Measurements from ENCODE around the gene SMO. TPM values are rescaled to one million over a fixed set of nuclear protein-coding genes. Genes with fewer than 3 reads are reported as not detected.
"Not testable (repeated sequence)": the region's sequence is repeated elsewhere in the genome, so short reads cannot be mapped to it uniquely, and the experiment has no call there.

Gene SMO
- polyA plus RNA-seq, 4 donors = 0.54 to 23.0 (median 2.5) TPM; not detected in 1

- H3K27ac ChIP-seq (ENCODE audit: low read depth in 1 of 3, low read length in 2 of 3) = no peak overlapping the region
- H3K27me3 ChIP-seq (ENCODE audit: control insufficient read depth in 3 of 3, insufficient read depth in 3 of 3, low read length in 3 of 3) = no peaks in the 10 kb centered on the region
- H3K36me3 ChIP-seq (ENCODE audit: control insufficient read depth in 3 of 3, insufficient read depth in 2 of 3, low read depth in 1 of 3, low read length in 3 of 3) = peaks cover 0 to 7% (median 0%) of the 10 kb centered on the region in 3 donors
- peaks cover 0 to 5% of the 10 kb centered on the region in 2 donors for H3K9me3 ChIP-seq (ENCODE audit: control insufficient read depth in 2 of 2, insufficient read depth in 1 of 2, low read depth in 1 of 2, low read length in 1 of 2)
- DNase-seq (no peak), FAIRE-seq (no peak)
- no peaks in the 10 kb centered on the region for H3K4me1 ChIP-seq (ENCODE audit: control insufficient read depth in 3 of 3, insufficient read depth in 2 of 3, low read depth in 1 of 3, low read length in 2 of 3)
- H3K4me3 ChIP-seq (ENCODE audit: low read depth in 1 of 3, low read length in 3 of 3) = no peak overlapping the region
- WGBS, 3 donors = 75 to 95% (median 88%) methylated on average over 2 of the region's 2 CpGs
Observed at GRCh38 chr7:129252128-129252527, 63.7 kb downstream of the SMO start.

DNA sequence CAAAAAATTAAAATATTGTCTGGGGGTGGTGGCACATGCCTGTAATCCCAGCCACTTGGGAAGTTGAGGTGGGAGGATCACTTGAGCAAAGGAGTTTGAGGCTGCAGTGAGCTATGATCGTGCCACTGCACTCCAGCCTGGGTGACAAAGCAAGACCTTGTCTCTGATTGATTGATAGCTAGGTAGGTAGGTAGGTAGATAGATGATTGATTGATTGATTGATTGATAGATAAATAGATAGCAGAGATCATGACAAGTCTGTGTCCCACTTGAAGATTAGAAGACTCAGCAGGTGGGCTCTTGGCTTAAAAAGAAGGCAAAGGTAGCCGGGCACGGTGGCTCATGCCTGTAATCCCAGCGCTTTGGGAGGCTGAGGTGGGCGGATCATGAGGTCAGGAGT, 64.2 kb downstream of the SMO start:
- FAIRE-seq; H3K36me3 ChIP-seq (ENCODE audit: control insufficient read depth in 3 of 3, insufficient read depth in 2 of 3, low read depth in 1 of 3, low read length in 3 of 3); H3K4me3 ChIP-seq (ENCODE audit: low read depth in 1 of 3, low read length in 3 of 3); H3K4me1 ChIP-seq (ENCODE audit: control insufficient read depth in 3 of 3, insufficient read depth in 2 of 3, low read depth in 1 of 3, low read length in 2 of 3); H3K27ac ChIP-seq (ENCODE audit: low read depth in 1 of 3, low read length in 2 of 3); DNase-seq; H3K9me3 ChIP-seq (ENCODE audit: control insufficient read depth in 2 of 2, insufficient read depth in 1 of 2, low read depth in 1 of 2, low read length in 1 of 2); H3K27me3 ChIP-seq (ENCODE audit: control insufficient read depth in 3 of 3, insufficient read depth in 3 of 3, low read length in 3 of 3): not testable (repeated sequence)
- 86 to 95% (median 90%) methylated on average over 5 of the region's 5 CpGs for WGBS, 3 donors

GRCh38 chr7:129255800-129256199, 67.4 kb downstream of the SMO start:
- WGBS, 3 donors = 94 to 97% (median 95%) methylated on average over 4 of the region's 4 CpGs
- Histone ChIP-seq H3K4me3 (ENCODE audit: low read depth in 1 of 3, low read length in 3 of 3) (no peak overlapping the region), H3K27ac (ENCODE audit: low read depth in 1 of 3, low read length in 2 of 3) (no peak overlapping the region), H3K27me3 (ENCODE audit: control insufficient read depth in 3 of 3, insufficient read depth in 3 of 3, low read length in 3 of 3) (no peaks in the 10 kb centered on the region), H3K9me3 (ENCODE audit: control insufficient read depth in 2 of 2, insufficient read depth in 1 of 2, low read depth in 1 of 2, low read length in 1 of 2) (no peaks in the 10 kb centered on the region), H3K36me3 (ENCODE audit: control insufficient read depth in 3 of 3, insufficient read depth in 2 of 3, low read depth in 1 of 3, low read length in 3 of 3) (no peaks in the 10 kb centered on the region), H3K4me1 (ENCODE audit: control insufficient read depth in 3 of 3, insufficient read depth in 2 of 3, low read depth in 1 of 3, low read length in 2 of 3) (no peaks in the 10 kb centered on the region)
- no peak for DNase-seq
- no peak for FAIRE-seq

GRCh38 chr7:129256221-129256620, 67.8 kb downstream of the SMO start:
- Histone ChIP-seq H3K9me3 (ENCODE audit: control insufficient read depth in 2 of 2, insufficient read depth in 1 of 2, low read depth in 1 of 2, low read length in 1 of 2) (no peaks in the 10 kb centered on the region), H3K27me3 (ENCODE audit: control insufficient read depth in 3 of 3, insufficient read depth in 3 of 3, low read length in 3 of 3) (no peaks in the 10 kb centered on the region), H3K36me3 (ENCODE audit: control insufficient read depth in 3 of 3, insufficient read depth in 2 of 3, low read depth in 1 of 3, low read length in 3 of 3) (no peaks in the 10 kb centered on the region), H3K4me1 (ENCODE audit: control insufficient read depth in 3 of 3, insufficient read depth in 2 of 3, low read depth in 1 of 3, low read length in 2 of 3) (no peaks in the 10 kb centered on the region), H3K4me3 (ENCODE audit: low read depth in 1 of 3, low read length in 3 of 3) (no peak overlapping the region), H3K27ac (ENCODE audit: low read depth in 1 of 3, low read length in 2 of 3) (no peak overlapping the region)
- DNase-seq (no peak), FAIRE-seq (no peak)
- WGBS, 3 donors = 93 to 96% (median 94%) methylated on average over 2 of the region's 2 CpGs

- no peaks in the 10 kb centered on the region for H3K27me3 ChIP-seq (ENCODE audit: control insufficient read depth in 3 of 3, insufficient read depth in 3 of 3, low read length in 3 of 3)
- no peaks in the 10 kb centered on the region for H3K36me3 ChIP-seq (ENCODE audit: control insufficient read depth in 3 of 3, insufficient read depth in 2 of 3, low read depth in 1 of 3, low read length in 3 of 3)
- FAIRE-seq (no peak), DNase-seq (no peak)
- no peak overlapping the region for H3K4me3 ChIP-seq (ENCODE audit: low read depth in 1 of 3, low read length in 3 of 3)
- no peaks in the 10 kb centered on the region for H3K9me3 ChIP-seq (ENCODE audit: control insufficient read depth in 2 of 2, insufficient read depth in 1 of 2, low read depth in 1 of 2, low read length in 1 of 2)
- H3K4me1 ChIP-seq (ENCODE audit: control insufficient read depth in 3 of 3, insufficient read depth in 2 of 3, low read depth in 1 of 3, low read length in 2 of 3) = peaks cover 0 to under 1% (median 0%) of the 10 kb centered on the region in 3 donors
- H3K27ac ChIP-seq (ENCODE audit: low read depth in 1 of 3, low read length in 2 of 3) = no peak overlapping the region
Observed at GRCh38 chr7:129257168-129257567, 68.7 kb downstream of the SMO start.

DNA sequence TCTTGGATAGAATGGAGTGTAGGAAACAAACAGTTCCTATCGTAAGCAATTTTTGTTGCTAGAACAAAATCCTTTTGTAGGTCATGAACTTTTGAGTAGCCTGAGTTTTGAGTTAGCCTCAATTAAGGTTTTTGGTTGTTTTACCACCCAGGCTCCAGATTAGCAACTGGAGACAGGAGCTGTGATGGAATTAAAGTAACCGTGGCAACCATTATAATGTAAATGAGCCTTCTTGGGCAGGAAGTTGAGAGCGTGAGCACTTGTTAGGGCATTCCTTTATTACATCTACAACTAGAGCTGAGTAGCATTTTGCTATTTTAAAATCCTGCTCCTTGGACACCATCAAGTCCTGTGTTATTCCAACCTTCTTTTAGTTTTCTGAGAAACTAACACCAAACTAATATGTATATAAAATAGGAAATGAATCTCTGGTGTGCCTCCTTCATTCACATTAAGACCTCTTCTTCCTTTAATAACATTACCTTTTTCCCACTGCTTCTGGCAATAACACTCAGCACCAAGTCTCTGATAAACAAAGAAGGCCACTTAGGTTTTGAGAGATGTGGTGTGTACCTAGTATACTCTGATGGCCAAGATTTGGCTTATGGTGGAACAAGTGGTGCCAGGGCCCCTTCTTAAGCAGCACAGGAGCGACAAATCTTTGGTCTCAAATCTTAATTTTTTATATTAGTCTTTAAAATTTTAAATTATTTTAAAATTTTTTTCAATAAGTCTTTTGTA, 70.4 kb downstream of the SMO start:
- H3K36me3 ChIP-seq (ENCODE audit: control insufficient read depth in 3 of 3, insufficient read depth in 2 of 3, low read depth in 1 of 3, low read length in 3 of 3) = no peaks in the 10 kb centered on the region
- no peak for FAIRE-seq

GRCh38 chr7:129262324-129262723, 73.9 kb downstream of the SMO start:
- Histone ChIP-seq H3K27me3 (ENCODE audit: control insufficient read depth in 3 of 3, insufficient read depth in 3 of 3, low read length in 3 of 3) (no peaks in the 10 kb centered on the region), H3K36me3 (ENCODE audit: control insufficient read depth in 3 of 3, insufficient read depth in 2 of 3, low read depth in 1 of 3, low read length in 3 of 3) (no peaks in the 10 kb centered on the region), H3K4me1 (ENCODE audit: control insufficient read depth in 3 of 3, insufficient read depth in 2 of 3, low read depth in 1 of 3, low read length in 2 of 3) (peaks cover 0 to 3% (median 2%) of the 10 kb centered on the region in 3 donors), H3K27ac (ENCODE audit: low read depth in 1 of 3, low read length in 2 of 3) (no peak overlapping the region), H3K4me3 (ENCODE audit: low read depth in 1 of 3, low read length in 3 of 3) (no peak overlapping the region), H3K9me3 (ENCODE audit: control insufficient read depth in 2 of 2, insufficient read depth in 1 of 2, low read depth in 1 of 2, low read length in 1 of 2) (no peaks in the 10 kb centered on the region)
- FAIRE-seq (no peak), DNase-seq (no peak)
- WGBS, 3 donors = 50 to 92% (median 79%) methylated on average over 2 of the region's 2 CpGs

More for the DNA sequence above, 70.4 kb downstream of the SMO start:
- peaks cover 0 to 3% (median 2%) of the 10 kb centered on the region in 3 donors for H3K4me1 ChIP-seq (ENCODE audit: control insufficient read depth in 3 of 3, insufficient read depth in 2 of 3, low read depth in 1 of 3, low read length in 2 of 3)
- H3K4me3 ChIP-seq (ENCODE audit: low read depth in 1 of 3, low read length in 3 of 3) = no peak overlapping the region
- no peaks in the 10 kb centered on the region for H3K27me3 ChIP-seq (ENCODE audit: control insufficient read depth in 3 of 3, insufficient read depth in 3 of 3, low read length in 3 of 3)
- no peaks in the 10 kb centered on the region for H3K9me3 ChIP-seq (ENCODE audit: control insufficient read depth in 2 of 2, insufficient read depth in 1 of 2, low read depth in 1 of 2, low read length in 1 of 2)
- H3K27ac ChIP-seq (ENCODE audit: low read depth in 1 of 3, low read length in 2 of 3) = peak overlapping the region in 1 of 3 donors; percentile 10
- 71 to 87% (median 82%) methylated on average over 4 of the region's 4 CpGs for WGBS, 3 donors
- no peak for DNase-seq

All from small intestine (tissue), 7 donors.